Retina (tissue), 1 donor: ENCODE measurements around the gene CLASRP.
"Not testable (repeated sequence)": the region's sequence is repeated elsewhere in the genome, so short reads cannot be mapped to it uniquely, and the experiment has no call there.

Experiments
- DNase-seq: peaks from one replicate; pipeline ENCODE4 v3.0.0-alpha.2; 2016

CLASRP gene

GRCh38 chr19:45038931-45039893, at the start of gene CLASRP:
TSS of gene CLASRP (plus strand) at chr19:45039045. CDS start at chr19:45040213, 1,168 bp downstream.
- DNase-seq, result peak; percentile 91

- DNase-seq, result no peak
These were observed 48.4 kb upstream of the CLASRP start for GRCh38 chr19:44990459-44990858.

DNA sequence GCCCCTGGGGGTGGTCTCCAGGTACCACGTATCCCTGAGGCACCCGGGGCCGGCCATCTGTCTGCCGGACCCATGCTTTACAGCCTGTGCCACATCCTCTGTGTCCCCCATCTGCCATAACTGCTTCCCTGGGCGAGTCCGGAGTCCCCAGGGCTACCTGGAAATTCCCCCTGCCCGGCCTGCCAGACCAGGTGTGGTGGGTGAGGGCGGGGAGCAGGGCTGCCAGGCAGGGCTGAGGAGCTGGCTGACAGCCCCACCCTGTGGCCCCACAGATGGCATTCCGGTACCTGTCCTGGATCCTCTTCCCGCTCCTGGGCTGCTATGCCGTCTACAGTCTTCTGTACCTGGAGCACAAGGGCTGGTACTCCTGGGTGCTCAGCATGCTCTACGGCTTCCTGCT, 47.9 kb upstream of the CLASRP start:
- DNase-seq, result no peak

DNA sequence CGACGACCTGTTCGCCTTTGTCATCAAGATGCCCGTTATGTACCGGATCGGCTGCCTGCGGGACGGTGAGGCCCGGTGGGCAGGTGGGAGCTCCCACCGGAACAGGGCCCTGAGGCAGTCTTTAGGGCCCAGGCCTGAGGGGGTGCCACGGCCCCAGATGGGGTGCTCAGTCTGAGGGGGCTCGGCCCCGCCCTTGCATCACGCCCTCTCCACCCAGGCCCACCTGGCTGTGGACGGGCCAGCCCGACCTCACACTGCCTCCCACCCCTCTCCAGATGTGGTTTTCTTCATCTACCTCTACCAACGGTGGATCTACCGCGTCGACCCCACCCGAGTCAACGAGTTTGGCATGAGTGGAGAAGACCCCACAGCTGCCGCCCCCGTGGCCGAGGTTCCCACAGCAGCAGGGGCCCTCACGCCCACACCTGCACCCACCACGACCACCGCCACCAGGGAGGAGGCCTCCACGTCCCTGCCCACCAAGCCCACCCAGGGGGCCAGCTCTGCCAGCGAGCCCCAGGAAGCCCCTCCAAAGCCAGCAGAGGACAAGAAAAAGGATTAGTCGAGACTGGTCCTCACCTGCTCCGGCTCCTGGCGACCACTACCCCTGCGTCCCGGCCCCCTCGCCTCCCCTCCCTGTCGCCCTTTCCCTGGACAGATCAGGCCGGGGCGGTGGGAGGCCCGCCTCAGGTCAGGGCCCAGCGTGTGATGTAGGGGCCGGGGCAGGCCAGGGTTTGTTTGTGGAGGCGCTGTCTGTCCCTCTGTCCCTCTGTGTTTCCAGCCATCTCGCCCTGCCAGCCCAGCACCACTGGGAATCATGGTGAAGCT, 46.3 kb upstream of the CLASRP start:
- DNase-seq, result no peak

DNA sequence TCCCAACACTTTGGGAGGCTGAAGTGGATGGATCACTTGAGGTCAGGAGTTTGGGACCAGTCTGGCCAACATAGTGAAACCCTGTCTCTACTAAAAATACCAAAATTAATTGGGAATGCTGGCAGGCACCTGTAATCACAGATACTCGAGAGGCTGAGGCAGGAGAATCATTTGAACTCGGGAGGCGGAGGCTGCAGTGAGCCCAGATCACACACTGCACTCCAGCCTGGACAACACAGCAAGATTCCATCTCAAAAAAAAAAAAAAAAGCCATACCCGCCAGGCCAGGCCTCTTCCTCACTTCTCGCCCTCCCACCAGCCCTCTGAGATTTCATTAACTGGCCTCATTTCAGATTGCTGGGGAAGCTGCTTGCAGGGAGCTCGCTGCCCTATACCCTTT, 45.3 kb upstream of the CLASRP start:
- DNase-seq, result no peak

DNA sequence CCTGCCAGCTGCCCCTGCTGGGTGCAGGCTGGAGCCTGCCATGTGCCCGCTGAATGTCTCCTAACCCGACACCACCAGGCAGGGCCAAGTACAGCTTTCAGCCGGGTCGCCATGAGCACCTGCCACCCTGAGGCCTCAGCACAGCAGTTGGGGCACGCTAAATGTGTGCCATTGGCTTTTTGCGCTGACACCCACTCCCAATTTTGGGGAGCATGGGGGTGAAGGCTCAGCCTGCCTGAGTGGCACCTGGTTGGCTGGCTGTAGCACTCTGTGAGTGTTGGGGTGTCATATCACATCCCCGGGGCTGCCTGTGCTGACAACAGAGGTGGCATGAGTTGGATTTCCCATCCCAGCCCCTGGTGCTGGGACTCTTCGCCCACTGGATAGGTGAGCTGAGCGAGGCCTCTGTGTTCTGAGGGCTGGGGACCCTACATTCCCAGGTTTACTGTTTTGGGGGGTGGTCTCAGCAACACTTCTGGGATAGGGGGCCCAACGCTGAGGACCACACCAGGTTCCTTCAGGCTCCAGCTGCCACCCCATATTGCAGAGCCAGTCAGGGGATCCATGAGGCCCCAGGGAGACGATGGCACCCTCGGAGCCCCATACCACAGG, 44.8 kb upstream of the CLASRP start:
- DNase-seq, result no peak

- no peak for DNase-seq
These were observed 40.8 kb upstream of the CLASRP start for GRCh38 chr19:44998025-44998424.

- DNase-seq, result not testable (repeated sequence)
These were observed 39.5 kb upstream of the CLASRP start for GRCh38 chr19:44999131-44999925.

DNA sequence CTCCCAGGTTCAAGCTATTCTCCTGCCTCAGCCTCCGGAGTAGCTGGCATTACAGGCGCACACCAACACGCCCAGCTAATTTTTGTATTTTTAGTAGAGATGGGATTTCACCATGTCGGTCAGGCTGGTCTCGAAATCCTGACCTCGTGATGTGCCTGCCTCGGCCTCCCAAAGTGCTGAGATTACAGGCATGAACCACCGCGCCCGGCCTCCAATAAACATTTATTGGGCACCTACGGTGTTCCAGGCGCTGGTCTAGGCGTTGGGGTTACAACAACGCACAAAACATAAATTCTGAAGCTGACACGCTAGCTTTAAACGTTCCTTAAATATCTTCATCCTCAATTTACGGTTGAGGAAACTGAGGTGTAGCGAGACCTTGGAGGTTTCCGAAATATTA, 38.2 kb upstream of the CLASRP start:
- not testable (repeated sequence) for DNase-seq

- peak; percentile 84 for DNase-seq
These were observed 37.6 kb upstream of the CLASRP start, which contains the start of gene RELB for GRCh38 chr19:45001087-45001739. TSS of gene RELB (plus strand) at chr19:45001464. CDS start at chr19:45001580, 116 bp downstream.

GRCh38 chr19:45003485-45003884, 35.4 kb upstream of the CLASRP start:
- no peak for DNase-seq

GRCh38 chr19:45005787-45006186, 33.1 kb upstream of the CLASRP start:
- no peak for DNase-seq

DNA sequence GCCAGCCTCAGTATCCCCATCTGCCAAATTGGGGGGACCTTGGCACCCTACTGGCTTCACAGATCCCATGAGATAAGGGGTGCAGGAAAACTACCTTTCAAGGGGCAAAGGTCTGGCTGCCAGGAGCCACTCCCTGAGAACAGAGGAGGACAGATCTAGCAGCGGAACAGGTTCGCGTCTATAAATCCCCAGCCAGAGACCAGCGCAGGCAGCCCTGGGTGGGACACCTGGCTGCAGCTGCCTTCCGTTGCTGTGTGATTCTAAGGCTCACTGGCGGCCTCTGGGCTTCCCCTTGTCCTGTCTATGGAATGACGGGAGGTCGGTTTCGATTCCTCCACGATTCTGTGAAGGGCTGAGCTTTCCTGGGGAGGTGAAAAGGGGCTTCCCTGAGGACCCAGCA, 30.3 kb upstream of the CLASRP start:
- no peak for DNase-seq

DNA sequence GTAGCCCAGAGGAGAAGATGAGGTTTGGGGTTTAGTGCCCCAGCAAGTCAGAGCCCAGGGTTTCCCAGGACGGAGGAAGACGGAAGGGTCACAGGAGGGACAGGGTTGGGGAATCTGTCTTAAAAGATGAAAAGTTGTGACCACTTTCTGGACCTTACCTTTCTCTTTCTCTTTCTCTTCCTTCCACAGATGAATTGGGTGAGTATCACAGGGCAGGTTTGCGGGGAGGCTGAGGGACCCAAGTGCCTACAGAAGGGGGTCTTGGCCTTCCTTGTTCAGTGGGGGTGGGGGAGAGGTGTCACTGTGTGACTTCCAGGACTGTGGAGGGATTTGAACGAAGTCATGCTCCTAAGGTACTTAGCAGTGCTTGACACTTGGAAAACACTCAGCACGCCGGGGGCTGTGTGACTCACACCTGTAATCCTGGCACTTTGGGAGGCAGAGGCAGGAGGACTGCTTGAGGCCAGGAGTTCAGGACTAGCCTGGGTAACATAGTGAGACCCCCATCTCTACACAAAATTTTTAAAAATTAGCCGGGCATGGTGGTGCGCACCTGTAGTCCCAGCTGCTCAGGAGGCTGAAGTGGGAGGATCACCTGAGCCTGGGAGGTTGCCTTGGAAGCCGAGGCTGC, 29.1 kb upstream of the CLASRP start:
- no peak for DNase-seq

- no peak for DNase-seq
These were observed 28.5 kb upstream of the CLASRP start for GRCh38 chr19:45010306-45010705.

DNA sequence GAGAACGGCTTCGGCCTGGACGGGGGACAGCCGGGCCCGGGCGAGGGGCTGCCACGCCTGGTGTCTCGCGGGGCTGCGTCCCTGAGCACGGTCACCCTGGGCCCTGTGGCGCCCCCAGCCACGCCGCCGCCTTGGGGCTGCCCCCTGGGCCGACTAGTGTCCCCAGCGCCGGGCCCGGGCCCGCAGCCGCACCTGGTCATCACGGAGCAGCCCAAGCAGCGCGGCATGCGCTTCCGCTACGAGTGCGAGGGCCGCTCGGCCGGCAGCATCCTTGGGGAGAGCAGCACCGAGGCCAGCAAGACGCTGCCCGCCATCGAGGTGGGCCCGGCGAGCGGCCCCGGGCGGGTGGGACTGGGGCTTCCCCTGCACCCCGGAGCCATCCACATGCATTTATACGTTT, 26.9 kb upstream of the CLASRP start:
- DNase-seq, result no peak

DNA sequence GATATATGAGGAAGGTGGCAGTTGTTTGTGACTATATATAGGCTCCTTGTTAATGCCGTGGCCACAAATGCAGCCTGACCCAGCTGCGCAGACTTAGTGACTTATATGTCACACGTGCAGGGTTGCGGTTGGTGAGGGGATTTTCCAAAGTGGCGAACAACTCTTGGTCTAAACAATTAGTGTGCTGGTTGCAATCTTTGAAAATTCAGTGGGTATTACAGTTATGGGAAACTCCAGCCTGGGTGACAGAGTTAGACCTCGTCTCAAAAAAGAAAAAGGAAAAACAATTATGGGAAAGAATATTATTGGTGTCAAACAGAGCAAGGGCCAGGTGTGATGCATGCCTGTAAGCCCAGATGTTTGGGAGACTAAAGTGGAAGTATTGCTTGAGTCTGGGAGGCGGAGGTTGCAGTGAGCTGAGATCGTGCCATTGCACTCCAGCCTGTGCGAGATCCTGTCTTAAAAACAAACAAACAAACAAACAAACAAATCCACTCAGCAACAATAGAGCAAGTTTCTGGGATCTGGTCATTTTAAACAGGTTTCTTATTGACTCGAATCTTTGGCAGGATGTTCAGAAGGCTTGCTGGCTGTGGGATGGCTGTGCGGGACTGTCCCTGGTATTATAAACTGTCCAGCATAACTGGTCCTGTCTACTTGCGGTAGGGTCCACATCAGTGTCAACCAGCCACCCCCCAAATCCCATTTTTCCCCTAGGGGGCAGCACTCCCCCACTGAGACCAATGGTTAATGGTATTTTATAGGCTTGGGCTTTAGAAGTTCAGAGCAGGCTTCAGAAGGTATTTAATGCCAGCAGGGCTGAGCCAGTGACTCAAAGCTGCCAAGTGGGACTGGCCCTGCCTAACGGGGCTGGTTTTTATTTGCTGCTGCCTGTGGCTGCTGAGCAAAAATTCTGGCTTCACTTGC, 22.2 kb upstream of the CLASRP start:
- peak; percentile 41 for DNase-seq

- DNase-seq, result no peak
These were observed 19.7 kb upstream of the CLASRP start for GRCh38 chr19:45019187-45019586.

DNA sequence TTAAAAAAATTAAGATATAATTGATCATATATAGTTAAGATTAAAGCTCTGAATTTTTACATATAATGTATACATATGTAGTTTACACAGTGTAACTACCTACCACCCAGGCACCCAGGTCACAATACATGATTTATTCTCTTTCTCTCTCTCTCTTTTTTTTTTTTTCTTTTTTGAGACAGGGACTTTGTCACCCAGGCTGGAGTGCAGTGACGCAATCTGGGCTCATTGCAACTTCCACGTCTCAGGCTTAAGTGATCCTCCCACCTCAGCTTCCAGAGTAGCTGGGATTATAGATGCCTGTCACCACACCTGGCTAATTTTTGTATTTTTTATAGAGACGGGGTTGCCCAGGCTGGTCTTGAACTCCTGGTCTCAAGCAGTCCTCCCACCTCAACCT, 18.8 kb upstream of the CLASRP start:
- no peak for DNase-seq

DNA sequence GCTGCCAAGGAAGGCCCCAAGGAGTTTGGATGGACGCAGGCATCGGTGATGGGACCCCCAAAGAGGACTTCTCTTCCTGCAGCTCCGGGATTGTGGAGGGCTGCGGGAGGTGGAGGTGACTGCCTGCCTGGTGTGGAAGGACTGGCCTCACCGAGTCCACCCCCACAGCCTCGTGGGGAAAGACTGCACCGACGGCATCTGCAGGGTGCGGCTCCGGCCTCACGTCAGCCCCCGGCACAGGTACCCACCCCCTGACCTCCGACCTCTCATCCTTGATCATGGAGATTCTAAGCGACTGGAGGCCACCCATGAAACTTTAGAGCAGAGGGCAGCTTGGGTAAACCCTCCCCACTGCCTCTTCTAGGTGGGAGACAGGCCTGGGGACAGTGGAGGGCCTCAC, 16.9 kb upstream of the CLASRP start:
- DNase-seq, result no peak
